Activated naive CD4-positive, alpha-beta T cell treated with anti-CD3 and anti-CD28 coated beads, Interleukin-2, amount 50 U/mL, for 72 hours (primary cell): Measurements from ENCODE around the gene ADPRH. TPM values are rescaled to one million over a fixed set of nuclear protein-coding genes. Genes with fewer than 3 reads are reported as not detected.
"Not testable (repeated sequence)": the region's sequence is repeated elsewhere in the genome, so short reads cannot be mapped to it uniquely, and the experiment has no call there.

ENCODE experiments used
- ATAC-seq, 2 donors: fragments of 150-1000 bp; cut with Tn5 transposase; 2 replicates each; pipeline ENCODE4 v1.10.0; 2021; ENCODE audit warnings: mild to moderate bottlenecking in 2 of 2, moderate library complexity in 2 of 2
- DNase-seq, 2 donors: peaks; one replicate each; pipeline ENCODE4 v3.0.0; 2021 to 2022; ENCODE audit warnings: low spot score in 2 of 2
- H3K27ac Mint-ChIP-seq, 2 donors: one replicate each; pipeline ENCODE4 v1.8.0; 2022; ENCODE audit warnings: mild to moderate bottlenecking in 2 of 2, mixed read lengths in 2 of 2
- H3K36me3 Mint-ChIP-seq, 2 donors: one replicate each; pipeline ENCODE4 v1.8.0; 2022; ENCODE audit warnings: mixed read lengths in 2 of 2
- H3K9me3 Mint-ChIP-seq, 2 donors: one replicate each; pipeline ENCODE4 v1.8.0; 2022; ENCODE audit warnings: mixed read lengths in 2 of 2
- total RNA-seq, 2 donors: library from RNA; stranded (reverse); gene quantifications; one replicate each; pipeline ENCODE4 v1.2.3, GENCODE V29; 2022

Gene ADPRH
- total RNA-seq, 2 donors from 2014 or later: 3.4 to 5.1 TPM

GRCh38 chr3:119585856-119586570 lies 6.7 kb downstream of the ADPRH start:
- ATAC-seq (no peak), DNase-seq (no peak)
- H3K36me3 Mint-ChIP-seq: peaks cover 0 to 21% of the 10 kb centered on the region in 2 donors
- H3K9me3 Mint-ChIP-seq: peaks cover 0 to 14% of the 10 kb centered on the region in 2 donors
- H3K27ac Mint-ChIP-seq: no peak overlapping the region

- DNase-seq (no peak), ATAC-seq (no peak)
- Mint-ChIP-seq H3K36me3 (peaks cover 0 to 21% of the 10 kb centered on the region in 2 donors), H3K27ac (no peak overlapping the region), H3K9me3 (peaks cover 0 to 14% of the 10 kb centered on the region in 2 donors)
Observed at GRCh38 chr3:119586733-119587172, 7.5 kb downstream of the ADPRH start.

GRCh38 chr3:119588112-119588511 lies 8.8 kb downstream of the ADPRH start:
- H3K27ac Mint-ChIP-seq: no peak overlapping the region
- H3K36me3 Mint-ChIP-seq: peaks cover 0 to 21% of the 10 kb centered on the region in 2 donors
- no peak for ATAC-seq
- DNase-seq: no peak
- peaks cover 0 to 14% of the 10 kb centered on the region in 2 donors for H3K9me3 Mint-ChIP-seq

DNA sequence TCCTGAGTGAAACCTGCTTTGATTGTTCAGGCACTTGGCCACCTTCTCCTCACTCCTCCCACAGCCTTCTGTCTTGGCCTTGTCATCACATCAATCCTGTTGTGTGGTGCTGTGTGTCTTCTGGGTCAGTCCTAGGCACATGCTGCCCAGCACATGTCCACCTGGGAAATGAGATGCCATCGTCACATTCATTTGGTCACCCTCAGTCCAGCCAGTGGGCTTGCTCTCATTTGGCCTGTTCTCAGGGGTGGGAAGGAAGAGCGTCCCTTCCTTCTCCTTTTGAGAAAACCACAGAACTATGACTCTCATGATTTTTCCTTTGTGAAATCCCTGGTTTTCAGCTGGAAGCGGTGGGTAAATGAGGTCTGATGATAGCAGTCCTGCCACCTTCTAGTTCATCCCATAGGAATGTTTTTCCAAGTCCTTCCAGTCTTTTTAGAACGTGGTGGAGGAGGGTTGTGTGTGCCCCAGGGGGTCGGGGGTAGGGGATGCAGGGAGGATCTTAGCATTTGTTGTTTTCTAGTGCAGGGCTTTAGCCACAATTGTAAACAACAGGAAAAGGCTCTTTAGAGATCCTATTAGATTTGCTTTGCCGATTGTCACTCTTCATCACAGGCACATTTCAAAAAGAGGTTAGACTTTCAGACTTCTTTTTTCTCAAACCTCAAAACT lies 9.9 kb downstream of the ADPRH start:
- no peak for DNase-seq
- Mint-ChIP-seq H3K9me3 (peaks cover 0 to 14% of the 10 kb centered on the region in 2 donors), H3K27ac (no peak overlapping the region), H3K36me3 (peaks cover 0 to 21% of the 10 kb centered on the region in 2 donors)
- ATAC-seq: no peak

GRCh38 chr3:119590706-119591105 lies 11.4 kb downstream of the ADPRH start:
- no peak overlapping the region for H3K27ac Mint-ChIP-seq
- ATAC-seq: no peak

DNA sequence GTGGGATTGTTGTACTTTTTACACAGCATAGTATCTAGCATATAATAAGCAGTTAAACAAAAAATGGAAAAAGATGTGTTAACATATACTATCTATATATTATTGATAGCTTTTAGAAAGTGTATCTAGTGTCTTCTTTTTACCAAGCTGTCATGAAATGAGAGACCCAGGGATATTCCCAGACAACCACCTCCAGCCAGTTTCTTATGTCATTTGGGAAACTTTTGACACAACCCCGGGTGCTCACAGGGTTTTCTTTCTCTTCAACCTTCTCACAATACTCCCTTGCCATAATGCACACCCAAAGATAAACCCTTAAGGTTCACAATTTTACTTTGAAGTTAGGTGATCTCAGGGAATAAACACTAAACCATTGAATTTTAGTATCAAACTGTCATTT lies 13.6 kb downstream of the ADPRH start:
- DNase-seq: no peak
- Mint-ChIP-seq H3K9me3 (peaks cover 0 to 13% of the 10 kb centered on the region in 2 donors), H3K27ac (no peak overlapping the region), H3K36me3 (peaks cover 0 to 19% of the 10 kb centered on the region in 2 donors)
- ATAC-seq: no peak

More at GRCh38 chr3:119590706-119591105, 11.4 kb downstream of the ADPRH start:
- peaks cover 0 to 14% of the 10 kb centered on the region in 2 donors for H3K9me3 Mint-ChIP-seq
- H3K36me3 Mint-ChIP-seq: peaks cover 0 to 21% of the 10 kb centered on the region in 2 donors
- no peak for DNase-seq

- DNase-seq (no peak), ATAC-seq (no peak)
- Mint-ChIP-seq H3K36me3 (peaks cover 0 to 15% of the 10 kb centered on the region in 2 donors), H3K9me3 (peaks cover 0 to 10% of the 10 kb centered on the region in 2 donors), H3K27ac (no peak overlapping the region)
Observed at GRCh38 chr3:119594066-119594465, 14.8 kb downstream of the ADPRH start.

DNA sequence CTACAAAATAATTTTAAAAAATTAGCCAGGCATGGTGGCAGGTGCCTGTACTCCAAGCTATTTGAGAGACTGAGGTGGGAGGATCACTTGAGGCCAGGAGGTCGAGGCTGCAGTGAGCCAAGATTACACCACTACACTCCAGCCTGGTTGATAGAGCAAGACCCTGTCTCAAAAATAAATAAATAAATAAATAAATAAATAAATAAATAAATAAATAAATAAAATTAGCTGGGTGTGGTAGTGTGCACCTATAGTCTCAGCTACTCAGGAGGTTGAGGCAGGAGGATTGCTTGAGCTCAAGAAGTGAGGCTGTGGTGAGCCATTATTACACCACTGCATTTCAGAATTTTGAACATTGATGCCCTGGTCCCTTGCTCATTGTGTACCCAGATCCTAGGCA lies 15.6 kb downstream of the ADPRH start:
- ATAC-seq, H3K27ac Mint-ChIP-seq, H3K9me3 Mint-ChIP-seq, H3K36me3 Mint-ChIP-seq, DNase-seq: not testable (repeated sequence)

GRCh38 chr3:119595639-119596334 lies 16.5 kb downstream of the ADPRH start:
- Mint-ChIP-seq H3K9me3 (no peaks in the 10 kb centered on the region), H3K36me3 (no peaks in the 10 kb centered on the region), H3K27ac (no peak overlapping the region)
- ATAC-seq: no peak
- no peak for DNase-seq

DNA sequence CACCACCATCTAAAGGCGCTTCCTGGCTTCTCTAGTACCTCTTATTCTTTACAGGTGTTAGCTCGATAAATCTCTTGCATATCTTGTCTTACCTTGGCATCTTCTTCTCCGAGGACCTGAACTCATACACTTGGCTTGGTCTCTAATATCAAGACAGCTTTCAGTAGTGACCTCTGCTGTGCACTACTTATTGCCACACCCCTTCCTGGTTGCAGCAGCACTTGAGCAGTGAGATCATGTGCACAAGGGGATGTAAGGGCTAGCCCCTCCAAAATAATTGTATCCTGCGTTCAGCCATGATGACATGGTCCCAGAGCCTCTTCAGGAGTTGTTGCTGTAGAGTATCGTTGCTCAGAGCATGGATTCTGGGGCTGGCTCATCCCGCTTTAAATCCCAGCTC lies 17.1 kb downstream of the ADPRH start:
- no peak overlapping the region for H3K27ac Mint-ChIP-seq
- no peak for DNase-seq
- no peaks in the 10 kb centered on the region for H3K36me3 Mint-ChIP-seq
- H3K9me3 Mint-ChIP-seq: no peaks in the 10 kb centered on the region
- no peak for ATAC-seq

DNA sequence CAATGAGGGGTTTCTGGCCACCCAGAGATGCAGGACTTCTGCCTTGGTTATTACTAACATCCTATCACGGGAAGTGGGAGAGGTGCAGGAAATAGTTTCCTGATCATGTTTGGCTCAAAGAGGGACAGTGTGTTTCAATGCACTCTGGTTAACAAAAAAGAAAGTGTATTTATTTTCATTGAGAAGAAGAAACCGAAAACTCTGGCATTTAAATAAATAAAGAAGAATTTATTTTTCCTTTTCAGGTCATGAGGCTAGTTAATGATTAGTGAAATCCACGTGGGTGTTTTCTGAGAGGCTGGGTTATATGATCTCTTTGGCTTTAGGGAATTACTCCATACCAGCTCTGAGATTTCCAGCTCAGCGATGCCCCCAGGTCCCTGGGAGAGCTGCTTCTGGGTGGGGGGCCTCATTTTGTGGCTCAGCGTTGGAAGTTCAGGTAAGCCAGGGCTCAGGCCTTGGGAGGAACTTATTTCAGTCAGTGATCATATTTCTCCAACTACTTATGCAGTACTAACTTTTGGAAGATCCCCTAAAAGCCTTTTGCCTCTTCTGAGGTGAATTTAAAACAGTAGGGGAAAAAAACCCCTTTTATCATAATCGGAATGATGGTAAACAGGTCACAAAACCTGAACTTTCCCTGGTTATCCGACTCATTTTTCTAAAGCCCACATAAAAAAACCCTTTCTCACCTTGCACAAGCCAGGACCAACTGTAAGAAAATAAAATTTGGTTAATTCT lies 18.4 kb downstream of the ADPRH start, which contains the start of gene PLA1A:
Gene PLA1A (plus strand): TSS at position 338 of the 741 bp plus-strand sequence. CDS start 29 bp downstream, at position 367.
- Mint-ChIP-seq H3K27ac (peak within 1 kb of the TSS in 1 of 2 donors; percentile 55), H3K36me3 (no peaks in the 10 kb centered on the region), H3K9me3 (no peaks in the 10 kb centered on the region)
- ATAC-seq (peak in 1 of 2 donors; percentile 27), DNase-seq (no peak)

DNA sequence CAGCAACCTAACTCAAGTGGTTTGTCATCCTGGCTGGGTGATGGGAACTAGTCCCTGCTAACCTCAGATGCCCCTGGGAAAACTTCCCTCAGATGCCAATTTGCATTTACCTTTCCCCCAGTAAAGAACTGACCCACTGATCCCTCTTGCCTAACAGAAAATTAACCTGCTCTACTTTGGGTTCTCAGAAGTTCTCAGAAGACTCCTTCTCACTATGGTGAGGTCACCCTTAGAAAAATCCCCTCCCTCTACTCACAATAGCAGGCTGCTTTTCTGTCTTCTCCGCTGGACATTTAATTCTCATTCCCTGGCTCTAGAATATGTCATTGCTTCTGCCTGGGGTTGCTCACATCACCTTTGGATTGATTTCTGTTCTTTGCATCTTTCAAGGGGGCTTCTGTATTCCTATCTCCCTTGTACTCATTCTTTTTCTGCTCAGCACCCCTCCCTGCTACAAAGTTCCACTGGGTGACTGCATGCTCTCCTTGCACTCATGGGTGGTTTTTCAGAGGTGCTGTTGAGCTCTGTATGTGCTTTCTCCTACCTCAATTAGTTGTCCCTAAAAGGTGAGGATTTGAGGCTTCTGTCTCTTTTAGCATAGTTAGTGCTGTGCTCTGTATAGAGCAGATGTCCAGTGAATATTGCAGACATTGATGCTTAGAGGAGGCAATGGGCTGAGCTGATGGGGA lies 19.3 kb downstream of the ADPRH start:
- DNase-seq: no peak
- no peaks in the 10 kb centered on the region for H3K9me3 Mint-ChIP-seq
- H3K27ac Mint-ChIP-seq: peak overlapping the region in 1 of 2 donors; percentile 55
- no peaks in the 10 kb centered on the region for H3K36me3 Mint-ChIP-seq
- ATAC-seq: peak in 1 of 2 donors; percentile 67

DNA sequence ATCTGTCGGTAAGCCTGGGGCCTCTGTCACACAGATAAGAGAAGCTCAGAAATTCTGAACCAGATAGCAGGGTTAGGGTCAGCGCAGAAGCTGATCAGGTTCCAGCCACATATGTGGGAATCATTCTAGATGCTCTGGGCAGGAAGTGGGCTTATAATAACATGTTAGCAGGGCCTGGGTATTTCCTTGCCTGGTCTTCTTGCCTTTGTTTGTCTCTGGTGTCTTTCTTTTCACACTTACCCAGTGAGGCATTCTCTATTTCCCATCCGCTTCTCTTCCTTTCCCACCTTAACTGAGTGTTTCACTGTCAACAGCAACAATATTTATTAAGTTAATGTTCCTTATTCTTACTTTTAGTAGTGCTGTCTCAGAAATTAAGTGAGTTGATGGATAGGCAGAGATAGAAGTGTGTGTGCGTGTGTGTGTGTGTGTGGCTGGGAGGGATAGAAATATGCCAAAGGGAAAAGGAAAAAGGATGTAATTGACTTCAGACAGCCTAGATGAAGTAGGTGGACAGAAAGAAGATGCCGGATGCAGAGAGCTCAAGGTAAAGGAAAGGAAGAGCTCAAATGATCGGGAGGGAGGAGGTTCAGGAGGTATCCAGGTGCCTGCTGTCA lies 20.4 kb downstream of the ADPRH start:
- DNase-seq (no peak), ATAC-seq (no peak)
- Mint-ChIP-seq H3K27ac (peak overlapping the region in 1 of 2 donors; percentile 55), H3K9me3 (no peaks in the 10 kb centered on the region), H3K36me3 (no peaks in the 10 kb centered on the region)

DNA sequence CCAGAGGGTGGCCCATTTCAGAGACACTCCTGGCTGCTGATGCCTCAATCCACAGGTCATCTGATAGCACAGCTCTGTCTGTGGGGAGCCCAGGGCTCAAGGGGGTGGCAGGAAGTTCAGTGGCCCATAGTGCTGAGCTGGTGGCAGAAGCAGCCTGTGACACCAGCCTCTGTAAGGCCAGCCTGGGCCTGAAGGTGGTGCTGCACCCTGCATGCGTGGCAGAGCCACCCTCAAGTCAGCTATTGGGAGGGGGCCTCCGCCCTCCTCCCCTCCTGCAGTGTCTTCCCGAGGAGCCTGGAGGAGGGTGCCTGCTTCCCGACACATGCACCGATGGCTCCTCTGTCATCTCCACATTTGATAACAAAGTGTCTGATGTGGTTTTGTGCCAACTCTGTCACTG lies 21.4 kb downstream of the ADPRH start:
- peak; percentile 66 to 79 for ATAC-seq
- peak in 1 of 2 donors; percentile 22 for DNase-seq

GRCh38 chr3:119601154-119601553 lies 21.9 kb downstream of the ADPRH start:
- Mint-ChIP-seq H3K27ac (no peak overlapping the region), H3K9me3 (no peaks in the 10 kb centered on the region), H3K36me3 (no peaks in the 10 kb centered on the region)
- peak; percentile 60 to 62 for ATAC-seq
- DNase-seq: no peak

More for the DNA sequence above, 21.4 kb downstream of the ADPRH start:
- no peaks in the 10 kb centered on the region for H3K36me3 Mint-ChIP-seq
- H3K9me3 Mint-ChIP-seq: no peaks in the 10 kb centered on the region
- H3K27ac Mint-ChIP-seq: peak overlapping the region in 1 of 2 donors; percentile 55
